NCI-H69 (cell line): ENCODE results near the gene TPST2.

Experiments used
- DNase-seq: peaks from one replicate; lab custom pipeline; 2025; lab: John Stamatoyannopoulos, UW

Gene TPST2

GRCh38 chr22:26580240-26580962 lies 9.5 kb downstream of the TPST2 start:
- DNase-seq = no peak

GRCh38 chr22:26579331-26579886 lies 10.5 kb downstream of the TPST2 start:
- DNase-seq = no peak

DNA sequence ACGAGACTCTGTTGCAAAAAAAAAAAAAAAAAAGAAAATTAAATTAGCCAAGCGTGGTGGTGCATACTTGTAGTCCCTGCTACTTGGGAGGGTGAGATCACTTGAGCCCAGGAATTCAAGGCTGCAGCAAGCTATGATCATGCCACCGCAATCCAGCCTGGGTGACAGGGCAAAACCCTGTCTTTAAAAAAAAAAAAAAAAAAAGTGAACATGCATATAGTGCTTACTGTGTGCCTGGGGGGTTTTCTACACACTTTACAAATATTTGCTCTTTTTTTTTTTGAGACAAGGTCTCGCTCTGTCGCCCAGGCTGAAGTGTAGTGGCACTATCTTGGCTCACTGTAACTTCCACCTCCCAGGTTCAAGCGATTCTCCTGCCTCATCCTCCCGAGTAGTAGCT lies 12.9 kb downstream of the TPST2 start:
- no peak for DNase-seq

GRCh38 chr22:26576026-26576680 lies 13.8 kb downstream of the TPST2 start:
- no peak for DNase-seq

DNA sequence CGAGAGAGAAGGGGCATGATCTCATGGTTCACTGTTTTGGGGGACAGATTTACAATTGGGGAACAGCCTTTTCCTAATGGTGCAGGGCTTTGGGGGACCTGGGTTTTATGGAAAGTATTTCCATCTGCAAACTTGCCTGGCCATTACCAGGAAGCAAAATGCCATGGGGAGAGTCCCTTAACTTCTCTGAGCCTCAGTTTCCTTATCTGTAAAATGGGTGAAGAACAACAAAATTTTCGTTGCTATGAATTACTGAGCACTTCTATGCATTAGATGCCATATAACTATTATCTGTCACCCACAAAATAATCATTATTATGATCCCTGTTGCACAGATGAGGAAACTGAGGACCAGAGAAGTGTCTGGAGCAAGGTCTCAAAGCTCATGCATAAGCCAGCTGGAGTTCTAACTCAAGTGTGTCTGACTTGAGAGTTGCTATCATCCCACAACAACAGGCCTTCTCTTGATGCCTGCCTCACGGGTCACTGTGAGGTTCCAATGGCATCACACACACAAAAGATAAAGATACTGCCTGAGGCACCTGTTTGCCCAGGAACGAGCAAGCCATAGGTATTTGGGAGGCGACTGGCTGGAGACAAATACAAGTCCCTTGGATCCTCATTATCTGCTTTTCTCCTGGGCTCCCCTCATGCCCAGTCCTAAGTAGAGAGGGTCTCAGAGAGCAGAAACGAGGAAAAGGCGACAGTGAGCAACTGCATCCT lies 15.8 kb downstream of the TPST2 start:
- no peak for DNase-seq

DNA sequence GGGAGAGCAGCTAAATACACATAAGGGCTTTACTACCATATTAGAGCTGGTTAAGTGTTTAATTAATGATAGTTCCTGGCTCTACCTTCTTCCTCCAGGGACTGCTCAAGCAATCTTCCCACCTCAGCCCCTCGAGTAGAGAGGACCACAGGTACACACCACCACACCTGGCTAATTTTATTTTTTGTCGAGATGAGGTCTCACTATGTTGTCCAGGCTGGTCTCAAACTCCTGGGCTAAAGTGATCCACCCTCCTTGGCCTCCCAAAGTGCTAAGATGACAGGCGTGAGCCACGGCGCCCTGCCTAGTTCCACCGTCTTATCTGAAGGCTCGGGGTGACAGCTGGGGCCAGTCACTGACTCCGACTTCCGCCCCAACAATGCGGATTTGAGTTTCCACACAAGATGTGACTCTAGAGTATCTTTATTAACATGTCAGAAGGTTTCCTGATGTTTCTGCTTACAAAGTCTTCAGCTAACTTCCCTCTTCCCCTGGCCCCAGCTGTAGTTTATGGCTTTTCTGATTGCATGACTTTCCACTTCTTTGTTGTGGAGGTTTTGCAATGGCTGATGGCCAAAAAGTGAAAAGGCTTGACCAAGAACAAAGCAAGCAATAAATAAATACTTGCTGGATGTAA lies 16.8 kb downstream of the TPST2 start:
- peak; percentile 15 for DNase-seq

DNA sequence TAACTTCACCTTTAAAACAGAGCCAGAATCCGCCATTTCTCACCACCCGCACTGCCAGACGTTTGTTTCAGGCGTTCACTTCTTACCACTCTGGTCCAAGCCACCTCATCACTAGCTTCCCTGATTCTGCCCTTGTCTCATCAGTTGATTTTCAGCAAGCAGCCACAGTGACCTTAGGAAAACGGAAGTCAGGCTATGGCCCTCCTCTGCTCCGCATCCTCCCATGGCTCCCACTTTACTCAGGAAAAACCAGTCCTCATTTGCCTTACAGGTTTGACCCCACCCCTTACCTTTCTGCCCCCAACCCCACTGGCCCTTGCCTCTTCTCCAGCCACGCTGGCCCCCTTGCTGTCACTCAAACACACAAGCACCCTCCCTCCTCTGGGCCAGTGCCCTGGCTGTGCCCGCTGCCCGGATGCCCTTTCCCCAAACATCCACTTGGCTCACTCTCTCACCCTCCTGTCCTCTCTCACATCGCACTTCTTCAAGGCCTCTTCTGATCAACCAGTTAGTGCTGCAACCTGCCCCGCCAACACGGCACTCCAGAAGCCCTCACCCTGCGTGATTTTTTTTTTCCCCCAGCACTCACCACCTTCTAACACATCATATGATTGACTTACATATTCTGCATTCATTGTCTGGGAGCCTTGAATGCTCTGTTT lies 18.9 kb downstream of the TPST2 start:
- no peak for DNase-seq

- DNase-seq = no peak
These were observed 19.8 kb downstream of the TPST2 start for GRCh38 chr22:26570115-26570514.

- DNase-seq = peak; percentile 95
These were observed 21.7 kb downstream of the TPST2 start for GRCh38 chr22:26568207-26568706.

DNA sequence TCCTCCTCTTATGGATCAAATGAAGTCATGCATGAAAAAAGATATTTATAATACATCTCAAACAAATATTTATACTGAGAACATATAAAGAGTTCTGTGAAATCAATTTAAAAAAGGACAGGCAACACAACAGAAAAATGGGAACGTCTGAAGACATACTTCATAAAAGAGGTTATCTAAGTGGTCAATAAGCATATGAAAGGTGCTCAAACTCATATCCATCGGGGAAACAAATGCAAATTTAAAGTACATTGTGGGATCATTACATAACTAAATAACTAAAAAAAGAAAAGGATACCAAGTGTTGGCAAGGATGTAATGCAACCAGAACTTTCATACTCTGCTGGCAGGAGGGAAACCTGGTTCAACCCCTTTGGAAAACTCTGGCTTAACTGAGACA lies 22.3 kb downstream of the TPST2 start:
- no peak for DNase-seq

DNA sequence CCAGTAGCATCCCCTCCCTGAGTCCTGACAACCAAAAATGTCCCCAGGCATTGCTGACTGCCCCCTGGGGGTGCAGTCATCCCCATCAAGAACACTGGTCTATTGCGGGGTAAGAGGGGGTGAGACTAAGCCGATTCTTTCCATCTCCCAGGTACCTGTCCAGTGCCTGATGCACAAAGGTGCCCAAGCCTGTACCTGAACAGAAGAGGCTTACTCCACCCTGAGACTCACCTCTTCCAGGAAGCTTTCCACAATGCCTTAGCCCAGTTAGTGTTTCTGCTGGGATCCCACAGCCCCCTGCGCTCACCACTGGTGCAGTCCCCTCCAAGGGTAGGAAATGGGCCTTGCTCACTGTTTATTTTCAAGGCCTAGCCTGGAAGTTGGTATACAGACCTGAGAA lies 22.9 kb downstream of the TPST2 start:
- no peak for DNase-seq

DNA sequence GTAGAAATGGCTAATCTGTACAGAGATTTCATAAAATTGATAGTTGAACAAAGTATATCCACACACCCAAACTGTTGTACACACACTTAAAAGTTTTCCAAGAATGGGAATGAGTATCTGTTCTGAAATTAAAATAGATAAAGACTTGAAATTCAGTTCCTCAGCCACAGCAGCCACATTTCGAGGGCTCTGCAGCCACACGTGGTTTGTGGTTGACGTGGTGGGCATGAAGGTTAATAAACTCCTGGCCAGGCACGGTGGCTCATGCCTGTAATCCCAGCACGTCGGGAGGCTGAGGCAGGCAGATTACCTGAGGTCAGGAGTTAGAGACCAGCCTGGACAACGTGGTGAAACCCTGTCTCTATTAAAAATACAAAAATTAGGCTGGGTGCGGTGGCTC lies 24.0 kb downstream of the TPST2 start:
- DNase-seq = no peak

DNA sequence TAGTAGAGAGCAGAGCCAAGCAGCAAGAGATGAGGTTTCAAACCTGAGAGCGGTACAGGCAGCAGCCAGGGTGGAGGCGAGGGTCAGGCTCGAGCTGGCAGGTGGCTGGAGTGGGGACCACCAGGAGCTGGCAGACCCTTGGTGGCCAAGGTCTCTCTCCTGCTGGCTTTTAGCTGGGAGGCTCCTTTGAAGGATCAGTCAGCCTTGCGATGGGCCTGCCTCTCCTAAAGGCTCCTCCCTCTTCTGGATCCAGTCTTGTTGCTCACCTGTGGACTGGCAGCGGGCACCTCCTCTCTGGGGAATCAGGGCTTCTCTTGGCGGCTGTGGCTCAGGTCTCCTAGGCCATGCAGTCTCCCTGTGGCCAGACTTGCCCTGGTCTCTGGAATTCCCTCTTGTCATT lies 24.8 kb downstream of the TPST2 start:
- no peak for DNase-seq

- peak; percentile 13 for DNase-seq
These were observed 25.3 kb downstream of the TPST2 start for GRCh38 chr22:26564672-26565071.

DNA sequence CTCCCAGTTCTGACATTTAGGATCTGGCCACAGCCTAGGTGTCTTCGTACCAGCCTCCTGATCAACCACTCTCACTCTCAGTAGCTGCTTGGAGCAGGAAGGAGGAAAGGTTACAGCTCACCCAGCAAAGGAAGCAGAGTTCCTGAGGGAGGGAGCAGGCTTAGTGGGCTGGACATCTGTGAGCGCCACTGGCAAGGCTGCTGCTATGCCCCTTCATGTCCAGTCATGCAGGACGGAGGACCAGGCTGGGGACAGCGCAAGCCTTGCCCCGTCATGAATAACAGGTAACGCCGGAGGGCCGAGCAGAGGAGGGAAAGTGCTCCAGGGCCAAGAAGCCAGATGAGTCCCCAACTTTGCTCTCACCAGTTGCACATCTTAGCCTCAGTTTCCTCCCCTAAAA lies 25.8 kb downstream of the TPST2 start:
- no peak for DNase-seq

DNA sequence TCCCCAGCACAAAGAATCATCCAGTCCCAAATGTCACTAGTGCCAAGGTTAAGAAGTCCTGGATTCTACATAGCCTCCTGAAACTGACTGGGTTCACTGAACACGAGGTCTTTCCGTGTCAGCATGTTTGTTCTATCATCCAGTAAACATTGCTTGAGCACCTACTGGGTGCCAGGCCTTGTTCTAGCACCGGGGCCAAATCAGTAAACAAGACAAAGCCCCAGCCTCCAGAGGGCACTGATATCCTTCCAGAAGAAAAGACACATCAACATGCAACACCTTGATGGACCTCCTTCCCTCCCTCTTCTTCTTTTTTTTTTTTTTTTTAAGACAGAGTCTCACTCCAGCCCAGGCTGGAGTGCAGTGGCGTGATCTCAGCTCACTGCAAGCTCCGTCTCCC lies 26.9 kb downstream of the TPST2 start:
- DNase-seq = no peak

- no peak for DNase-seq
These were observed 28.0 kb downstream of the TPST2 start for GRCh38 chr22:26561756-26562417.

- DNase-seq = no peak
These were observed 29.9 kb downstream of the TPST2 start for GRCh38 chr22:26559961-26560575.

DNA sequence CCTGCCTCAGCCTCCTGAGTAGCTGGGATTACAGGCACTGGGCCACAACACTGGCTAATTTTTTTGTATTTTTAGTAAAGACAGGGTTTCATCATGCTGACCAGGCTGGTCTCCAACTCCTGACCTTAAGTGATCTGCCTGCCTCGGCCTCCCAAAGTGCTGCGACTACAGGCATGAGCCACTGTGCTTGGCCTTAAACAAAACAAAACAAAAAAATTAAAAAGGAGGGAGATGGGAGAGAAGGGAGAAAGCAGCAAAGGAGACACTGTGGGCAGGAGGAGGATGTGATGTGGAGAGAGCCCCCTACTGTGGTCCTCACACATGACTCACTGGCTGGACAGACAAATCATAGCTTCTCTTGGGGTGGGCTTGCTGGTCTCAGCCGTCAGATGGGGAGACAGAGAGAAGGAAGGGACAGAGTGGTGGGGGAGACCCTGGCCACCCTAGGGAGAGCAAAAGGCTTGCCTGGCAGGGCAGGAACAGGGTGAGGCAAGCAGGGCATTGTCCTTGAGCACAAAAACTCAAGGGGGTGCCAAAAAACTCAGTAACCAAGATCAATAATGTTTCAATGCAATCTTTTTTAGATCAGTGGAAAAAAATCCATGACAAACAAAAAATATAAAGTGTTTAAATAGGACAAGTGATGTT lies 31.6 kb downstream of the TPST2 start:
- DNase-seq = peak; percentile 46

- peak; percentile 8 for DNase-seq
These were observed 33.0 kb downstream of the TPST2 start for GRCh38 chr22:26556904-26557303.
